Ishikawa (cell line): ENCODE results near the gene NOP10.

Source experiments
- CEBPB ChIP-seq: IDR thresholded peaks from 2 replicates; pipeline ENCODE4 v1.6.1; 2012
- CREB1 ChIP-seq: IDR thresholded peaks from 2 replicates; pipeline ENCODE4 v1.6.1; 2012; ENCODE audit warnings: low read depth
- EGR1 ChIP-seq: IDR thresholded peaks from 2 replicates; pipeline ENCODE4 v1.6.1; 2012
- EP300 ChIP-seq: IDR thresholded peaks from 2 replicates; pipeline ENCODE4 v1.6.1; 2012; ENCODE audit warnings: borderline replicate concordance
- FOXM1 ChIP-seq: IDR thresholded peaks from 2 replicates; pipeline ENCODE4 v1.6.1; 2012; ENCODE audit warnings: low read depth, borderline replicate concordance
- MAX ChIP-seq: IDR thresholded peaks from 2 replicates; pipeline ENCODE4 v1.6.1; 2012
- NFIC ChIP-seq: IDR thresholded peaks from 2 replicates; pipeline ENCODE4 v1.6.1; 2012
- RAD21 ChIP-seq: IDR thresholded peaks from 2 replicates; pipeline ENCODE4 v1.6.1; 2012; ENCODE audit warnings: low read depth
- REST ChIP-seq: IDR thresholded peaks from 2 replicates; pipeline ENCODE4 v1.6.1; 2012; ENCODE audit warnings: low read depth, mild to moderate bottlenecking
- TAF1 ChIP-seq: IDR thresholded peaks from 2 replicates; pipeline ENCODE4 v1.6.1; 2012; ENCODE audit warnings: low read depth, mild to moderate bottlenecking
- TCF12 ChIP-seq: IDR thresholded peaks from 2 replicates; pipeline ENCODE4 v1.6.1; 2012; ENCODE audit warnings: low read depth
- TEAD4 ChIP-seq: IDR thresholded peaks from 2 replicates; pipeline ENCODE4 v1.6.1; 2012
- USF1 ChIP-seq: IDR thresholded peaks from 2 replicates; pipeline ENCODE4 v1.6.1; 2012
- YY1 ChIP-seq: IDR thresholded peaks from 2 replicates; pipeline ENCODE4 v1.6.1; 2012; ENCODE audit warnings: low read depth
- ZBTB7A ChIP-seq: IDR thresholded peaks from 2 replicates; pipeline ENCODE4 v1.6.1; 2012; ENCODE audit warnings: low read depth

NOP10 gene

GRCh38 chr15:34370129-34370528 lies 27.2 kb upstream of the NOP10 start:
- TF ChIP-seq RAD21 (no peak), EP300 (no peak), MAX (no peak), EGR1 (no peak), TAF1 (no peak), REST (no peak), YY1 (no peak), CEBPB (no peak), CREB1 (no peak), TCF12 (no peak), ZBTB7A (no peak), USF1 (no peak), NFIC (no peak), TEAD4 (no peak)

GRCh38 chr15:34367101-34368081 lies 24.5 kb upstream of the NOP10 start, which contains the start of gene LPCAT4:
Gene LPCAT4 (minus strand): TSS chr15:34367196. CDS start chr15:34367100, 96 bp downstream.
- TF ChIP-seq NFIC (0 out of 2 replicates have a peak, but pooled peaks have one; percentile 3), TAF1 (peak; percentile 13; the same call in 1 of the 2 replicates), TEAD4 (no peak), EP300 (peak; percentile 33; the same call in 1 of the 2 replicates), YY1 (0 out of 2 replicates have a peak, but pooled peaks have one; percentile 2), RAD21 (peak; percentile 59; the same call in 1 of the 2 replicates), TCF12 (no peak), MAX (peak; percentile 71), FOXM1 (no peak)

GRCh38 chr15:34366271-34367065 lies 23.5 kb upstream of the NOP10 start:
- TF ChIP-seq CEBPB (no peak), CREB1 (no peak), EGR1 (no peak), TEAD4 (no peak), REST (no peak), FOXM1 (no peak), MAX (no peak; the same call in 1 of the 2 replicates), TAF1 (no peak), RAD21 (no peak), EP300 (no peak)

- TF ChIP-seq ZBTB7A (no peak), MAX (no peak), TAF1 (no peak), CEBPB (no peak), TCF12 (no peak), EGR1 (no peak), EP300 (no peak), RAD21 (no peak), NFIC (no peak), CREB1 (no peak), FOXM1 (no peak), REST (no peak), TEAD4 (no peak)
Measured at GRCh38 chr15:34365836-34366235, 22.9 kb upstream of the NOP10 start.
